ENCODE measurements around the gene CCDC74B. TPM values are rescaled to one million over a fixed set of nuclear protein-coding genes. Genes with fewer than 3 reads are reported as not detected.
A peak's percentile ranks its signal among the peaks of the same experiment; 100 is the strongest.
"Not testable (repeated sequence)": the region's sequence is repeated elsewhere in the genome, so short reads cannot be mapped to it uniquely, and the experiment has no call there.

Gene CCDC74B
- total RNA-seq, 6 donors from 2014 or later, result 0.40 to 20.5 (median 9.5) TPM

GRCh38 chr2:130158631-130159030, 13.7 kb upstream of the CCDC74B start:
- TF ChIP-seq EP300 (IDR thresholded peaks at IDR 0.05) (no peak), POLR2AphosphoS5 (IDR thresholded peaks at IDR 0.05) (no peak), POLR2A (IDR thresholded peaks at IDR 0.05) (no peak), CTCF (IDR thresholded peaks at IDR 0.05) (no peak)

GRCh38 chr2:130157825-130158514, 13.1 kb upstream of the CCDC74B start:
- H3K4me3 ChIP-seq; H3K27me3 ChIP-seq; H3K4me1 ChIP-seq; H3K27ac ChIP-seq; H3K9me3 ChIP-seq; DNase-seq; ATAC-seq (ENCODE audit: low FRiP score in 2 of 2): not testable (repeated sequence)
- WGBS, 2 donors, result 70 to 76% methylated on average over 13 of the region's 13 CpGs
- H3K36me3 ChIP-seq, result peaks cover 0 to 71% (median 41%) of the 10 kb centered on the region in 4 donors

More at GRCh38 chr2:130158631-130159030, 13.7 kb upstream of the CCDC74B start:
- Histone ChIP-seq H3K9me3 (no peaks in the 10 kb centered on the region), H3K36me3 (peaks cover 2 to 69% (median 42%) of the 10 kb centered on the region in 4 donors), H3K27me3 (no peaks in the 10 kb centered on the region), H3K4me1 (no peaks in the 10 kb centered on the region), H3K27ac (no peak overlapping the region), H3K4me3 (no peak overlapping the region)
- no peak for ATAC-seq (ENCODE audit: low FRiP score in 2 of 2)
- DNase-seq, result peak in 1 of 2 donors; percentile 29
- 85 to 89% methylated on average over 8 to 9 of the region's 9 CpGs for WGBS, 2 donors

GRCh38 chr2:130157354-130157753, 12.4 kb upstream of the CCDC74B start:
- H3K9me3 ChIP-seq; H3K27me3 ChIP-seq; H3K4me3 ChIP-seq; ATAC-seq (ENCODE audit: low FRiP score in 2 of 2); H3K27ac ChIP-seq; H3K4me1 ChIP-seq: not testable (repeated sequence)
- peaks cover 0 to 71% (median 40%) of the 10 kb centered on the region in 4 donors for H3K36me3 ChIP-seq
- 79% methylated on average over 11 of the region's 12 CpGs; no CpG with 5 or more reads in 1 of the 2 donors for WGBS, 2 donors
- DNase-seq, result peak in 1 of 2 donors; percentile 62

GRCh38 chr2:130156624-130157004, 11.7 kb upstream of the CCDC74B start:
- H3K36me3 ChIP-seq, result peaks cover 0 to 78% (median 45%) of the 10 kb centered on the region in 4 donors
- ATAC-seq (ENCODE audit: low FRiP score in 2 of 2) (no peak), DNase-seq (peak in 1 of 2 donors; percentile 50)
- H3K27me3 ChIP-seq, result no peaks in the 10 kb centered on the region
- no peak for TF ChIP-seq POLR2A (IDR thresholded peaks at IDR 0.05)
- TF ChIP-seq CTCF (IDR thresholded peaks at IDR 0.05), result no peak
- no peak for TF ChIP-seq POLR2AphosphoS5 (IDR thresholded peaks at IDR 0.05)
- no peak for TF ChIP-seq EP300 (IDR thresholded peaks at IDR 0.05)
- no peak overlapping the region for H3K27ac ChIP-seq
- H3K4me3 ChIP-seq, result no peak overlapping the region
- WGBS, 2 donors, result 91 to 95% methylated on average over 7 to 9 of the region's 9 CpGs
- H3K9me3 ChIP-seq, result no peaks in the 10 kb centered on the region
- no peaks in the 10 kb centered on the region for H3K4me1 ChIP-seq

GRCh38 chr2:130155956-130156623, 11.2 kb upstream of the CCDC74B start:
- WGBS, 2 donors, result 33 to 52% methylated on average over 1 to 7 of the region's 16 CpGs
- H3K27me3 ChIP-seq, H3K9me3 ChIP-seq, H3K27ac ChIP-seq, H3K4me1 ChIP-seq, H3K4me3 ChIP-seq: not testable (repeated sequence)
- ATAC-seq (ENCODE audit: low FRiP score in 2 of 2) (peak; percentile 50 to 79), DNase-seq (peak; percentile 84 to 85)
- TF ChIP-seq CTCF (IDR thresholded peaks at IDR 0.05), result peak in 5 of 6 experiments; percentile 18 to 59 (median 47)
- H3K36me3 ChIP-seq, result peaks cover 0 to 75% (median 45%) of the 10 kb centered on the region in 4 donors

All from upper lobe of left lung (tissue), 6 donors.